Suprapubic skin (tissue), 3 donors: ENCODE results near the gene LPO.

Experiments
- POLR2A ChIP-seq, 2 donors: fragments of 450-650 bp; IDR thresholded peaks; one replicate each; pipeline ENCODE4 v1.6.1; 2017; ENCODE audit warnings: antibody characterized with exemption in 2 of 2, mild to moderate bottlenecking in 2 of 2, moderate library complexity in 2 of 2
- TF ChIP-seq, protein P1 (sequence below), 2 donors: fragments of 200-600 bp in 1 of 2; fragments of 450-650 bp in 1 of 2; sonication (generic) in 1 of 2; IDR thresholded peaks; one replicate each; pipeline ENCODE4 v1.5.1; 2016 to 2019; ENCODE audit warnings: antibody characterized with exemption in 2 of 2, mild to moderate bottlenecking in 1 of 2, moderate library complexity in 1 of 2

DNA sequence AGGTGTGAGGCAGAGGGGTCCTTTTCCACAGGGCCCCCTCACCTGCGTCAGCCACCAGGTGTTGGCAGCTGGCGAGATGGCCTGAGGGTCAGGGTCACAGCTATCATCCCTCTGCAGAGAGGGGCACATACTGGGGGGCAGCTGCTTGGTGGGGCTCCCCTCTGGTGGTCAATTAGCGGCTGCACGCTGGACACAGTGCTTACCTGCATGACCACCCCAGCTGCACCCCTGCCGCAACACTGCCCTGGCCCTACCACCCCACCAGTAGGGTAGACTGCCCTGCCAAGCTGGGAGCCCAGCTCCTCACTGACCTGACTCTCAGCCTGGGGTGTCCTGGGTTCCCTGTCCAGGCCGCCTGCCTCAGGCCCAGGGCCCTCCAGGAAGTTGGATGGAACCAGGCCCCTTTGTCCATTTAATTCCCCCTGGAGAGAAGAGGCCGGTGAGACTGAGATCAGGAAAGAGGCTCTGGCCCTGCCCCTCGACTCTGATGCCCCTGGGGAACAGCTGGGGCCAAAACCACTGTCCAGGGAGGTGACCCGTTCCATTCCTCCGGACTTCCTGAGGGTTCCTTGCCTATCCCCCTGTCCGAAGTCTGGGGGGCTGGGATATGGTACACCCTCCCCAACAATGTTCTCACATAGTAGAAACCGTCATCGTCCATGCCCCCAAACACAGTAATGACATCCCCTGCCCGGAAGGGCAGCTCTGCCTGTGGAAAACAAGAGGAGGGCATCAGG lies 66.5 kb downstream of the LPO start:
- TF ChIP-seq, protein P1, sequence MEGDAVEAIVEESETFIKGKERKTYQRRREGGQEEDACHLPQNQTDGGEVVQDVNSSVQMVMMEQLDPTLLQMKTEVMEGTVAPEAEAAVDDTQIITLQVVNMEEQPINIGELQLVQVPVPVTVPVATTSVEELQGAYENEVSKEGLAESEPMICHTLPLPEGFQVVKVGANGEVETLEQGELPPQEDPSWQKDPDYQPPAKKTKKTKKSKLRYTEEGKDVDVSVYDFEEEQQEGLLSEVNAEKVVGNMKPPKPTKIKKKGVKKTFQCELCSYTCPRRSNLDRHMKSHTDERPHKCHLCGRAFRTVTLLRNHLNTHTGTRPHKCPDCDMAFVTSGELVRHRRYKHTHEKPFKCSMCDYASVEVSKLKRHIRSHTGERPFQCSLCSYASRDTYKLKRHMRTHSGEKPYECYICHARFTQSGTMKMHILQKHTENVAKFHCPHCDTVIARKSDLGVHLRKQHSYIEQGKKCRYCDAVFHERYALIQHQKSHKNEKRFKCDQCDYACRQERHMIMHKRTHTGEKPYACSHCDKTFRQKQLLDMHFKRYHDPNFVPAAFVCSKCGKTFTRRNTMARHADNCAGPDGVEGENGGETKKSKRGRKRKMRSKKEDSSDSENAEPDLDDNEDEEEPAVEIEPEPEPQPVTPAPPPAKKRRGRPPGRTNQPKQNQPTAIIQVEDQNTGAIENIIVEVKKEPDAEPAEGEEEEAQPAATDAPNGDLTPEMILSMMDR (IDR thresholded peaks at IDR 0.05), result no peak
- TF ChIP-seq POLR2A (IDR thresholded peaks at IDR 0.05), result no peak
